Endothelial cell of umbilical vein (primary cell): Measurements from ENCODE around the gene MYEOV. TPM values are rescaled to one million over a fixed set of nuclear protein-coding genes. Genes with fewer than 3 reads are reported as not detected.

Experiments used
- BruUV-seq: library from RNA; stranded (reverse); fragments of 400-500 nt; replicated peaks from 2 replicates; lab custom pipeline; 2021; lab: Mats Ljungman, UMichigan
- CTCF ChIA-PET: fragments of 300-600, 350-600 bp; sonication (Branson Sonifier 250); formaldehyde crosslinking; loops from one replicate; lab custom pipeline; 2021; ENCODE audit warnings: antibody characterized with exemption, inconsistent platforms; lab: Charles Lee
- POLR2A ChIA-PET: fragments of 300-600, 350-600 bp; sonication (Branson Sonifier 250); formaldehyde crosslinking; loops from one replicate; lab custom pipeline; 2021; ENCODE audit warnings: antibody characterized with exemption, inconsistent platforms; lab: Charles Lee
- DNase-seq: peaks from one replicate; pipeline ENCODE4 v3.0.0-alpha.2; 2011; ENCODE audit warnings: low read depth, low spot score
- FAIRE-seq: peaks from 2 replicates; lab custom pipeline; 2011; peaks lifted over from hg19 to GRCh38; lab: Jason Lieb, UNC
- H2AFZ ChIP-seq: 2 replicates; pipeline ENCODE4 v1.6.0; 2012; ENCODE audit warnings: low read depth, low read length, control low read depth, inconsistent platforms
- H3K27ac ChIP-seq: 2 replicates; pipeline ENCODE4 v1.5.1; 2011; ENCODE audit warnings: low read depth, mild to moderate bottlenecking, control low read depth, low read length, moderate library complexity; ENCODE audit not compliant: insufficient read depth
- H3K27me3 ChIP-seq, 2 experiments: 2 replicates each; pipeline versions ENCODE4 v1.6.0 to v1.6.1; 2011; ENCODE audit warnings: low read length in 2 of 2, mixed read lengths in 1 of 2; ENCODE audit not compliant: control insufficient read depth in 2 of 2, insufficient read depth in 2 of 2
- H3K36me3 ChIP-seq, 2 experiments: 2 replicates in 1 of 2; 3 replicates in 1 of 2; pipeline ENCODE4 v1.5.1; 2011; ENCODE audit warnings: low read length in 2 of 2, mild to moderate bottlenecking in 1 of 2, moderate library complexity in 1 of 2; ENCODE audit not compliant: control insufficient read depth in 2 of 2, insufficient read depth in 2 of 2; ENCODE audit errors: extremely low read depth in 1 of 2
- H3K4me1 ChIP-seq: 3 replicates; pipeline ENCODE4 v1.5.1; 2011; ENCODE audit warnings: mild to moderate bottlenecking, low read length; ENCODE audit not compliant: control insufficient read depth, insufficient read depth; ENCODE audit errors: extremely low read depth
- H3K4me2 ChIP-seq: 2 replicates; pipeline ENCODE4 v1.6.1; 2011; ENCODE audit warnings: low read length, control low read depth, mixed read lengths; ENCODE audit not compliant: insufficient read depth
- H3K4me3 ChIP-seq, 3 experiments: fragments of 200-600 bp in 1 of 3; sonication (generic), shearing (Covaris generic) in 1 of 3; replicated peaks in 1 of 3; 2 replicates each; pipeline ENCODE4 v1.5.1; 2011 to 2016; ENCODE audit warnings: control low read depth in 3 of 3, low read length in 3 of 3, mild to moderate bottlenecking in 2 of 3, inconsistent platforms in 1 of 3, low read depth in 1 of 3, moderate library complexity in 1 of 3; ENCODE audit not compliant: insufficient read depth in 1 of 3
- H3K79me2 ChIP-seq: 2 replicates; pipeline ENCODE4 v1.6.0; 2012; ENCODE audit warnings: low read length, inconsistent platforms; ENCODE audit not compliant: control insufficient read depth, insufficient read depth
- H3K9ac ChIP-seq: replicated peaks from 2 replicates; pipeline ENCODE3; 2011; ENCODE audit warnings: low read length, control low read depth; ENCODE audit not compliant: insufficient read depth; ENCODE audit errors: extremely low read depth
- H3K9me1 ChIP-seq: replicated peaks from 3 replicates; pipeline ENCODE4 v1.6.0; 2011; ENCODE audit warnings: mild to moderate bottlenecking, low read length; ENCODE audit not compliant: control insufficient read depth, insufficient read depth; ENCODE audit errors: extremely low read depth
- H3K9me3 ChIP-seq: replicated peaks from 2 replicates; pipeline ENCODE4 v1.5.1; 2012; ENCODE audit warnings: low read length, inconsistent platforms; ENCODE audit not compliant: control insufficient read depth, insufficient read depth
- H4K20me1 ChIP-seq: replicated peaks from 2 replicates; pipeline ENCODE3; 2011; ENCODE audit warnings: mild to moderate bottlenecking, low read length; ENCODE audit not compliant: control insufficient read depth, insufficient read depth; ENCODE audit errors: extremely low read depth
- CTCF ChIP-seq, 2 donors: IDR thresholded peaks; 1 replicate in 1 of 2; 2 replicates in 1 of 2; pipeline ENCODE4 v1.5.1; 2011; ENCODE audit warnings: low read length in 2 of 2, mild to moderate bottlenecking in 2 of 2, moderate library complexity in 2 of 2, control low read depth in 1 of 2, inconsistent platforms in 1 of 2, low read depth in 1 of 2; ENCODE audit not compliant: insufficient read depth in 1 of 2; ENCODE audit errors: extremely low read depth in 1 of 2
- EZH2 ChIP-seq: IDR thresholded peaks from 2 replicates; pipeline ENCODE4 v1.6.1; 2012; ENCODE audit warnings: borderline replicate concordance, low read depth, mild to moderate bottlenecking, moderate library complexity, low read length, inconsistent platforms; ENCODE audit not compliant: severe bottlenecking
- FOS ChIP-seq: IDR thresholded peaks from 2 replicates; pipeline ENCODE4 v1.6.1; 2011; ENCODE audit warnings: mild to moderate bottlenecking, low read length, moderate library complexity, borderline replicate concordance; ENCODE audit not compliant: insufficient read depth
- GATA2 ChIP-seq: IDR thresholded peaks from 2 replicates; pipeline ENCODE4 v1.7.0; 2011; ENCODE audit warnings: low read depth, mild to moderate bottlenecking, moderate library complexity, mixed read lengths, low read length; ENCODE audit not compliant: insufficient read length, insufficient read depth
- JUN ChIP-seq: IDR thresholded peaks from 2 replicates; pipeline ENCODE4 v1.6.1; 2011; ENCODE audit warnings: borderline replicate concordance, low read depth; ENCODE audit not compliant: insufficient read length, insufficient read depth
- MAX ChIP-seq: IDR thresholded peaks from 2 replicates; pipeline ENCODE4 v1.6.1; 2011; ENCODE audit not compliant: insufficient read depth, insufficient read length
- MYC ChIP-seq: IDR thresholded peaks from one replicate; pipeline ENCODE4 v1.6.1; 2011; ENCODE audit warnings: mild to moderate bottlenecking, low read depth, low read length
- POLR2A ChIP-seq: IDR thresholded peaks from 2 replicates; pipeline ENCODE4 v1.6.1; 2012; ENCODE audit warnings: low read depth, mild to moderate bottlenecking, control low read depth, low read length
- POLR2AphosphoS5 ChIP-seq: IDR thresholded peaks from 2 replicates; pipeline ENCODE4 v1.6.1; 2012; ENCODE audit warnings: low read depth, mild to moderate bottlenecking, control low read depth, low read length, moderate library complexity; ENCODE audit not compliant: insufficient read depth
- dilution Hi-C: fragments of 300-500 bp; cut with MboI; formaldehyde crosslinking; loops from one replicate; pipeline ENCODE4 v1.15.0; 2019; ENCODE audit warnings: low sequenced_read_pairs; ENCODE audit not compliant: extremely low pct_ligation_motif_present
- intact Hi-C: fragments of 100-400 bp; cut with micrococcal nuclease; formaldehyde crosslinking; loops from one replicate; pipeline ENCODE4 v1.10.0; 2022
- polyA plus RNA-seq, 4 experiments: library from polyadenylated mRNA; depleted of rRNA in 3 of 4; stranded (reverse) in 3 of 4; unstranded in 1 of 4; fragments of >200 nt; gene quantifications; 2 replicates each; pipeline versions ENCODE4 v1.2.1 to v1.2.3, GENCODE V29; 2011 to 2012; ENCODE audit warnings: missing spikeins in 1 of 4
- total RNA-seq: library from RNA; stranded (reverse); gene quantifications from 2 replicates; pipeline ENCODE4 v1.2.3, GENCODE V29; 2021

MYEOV gene
- total and polyA plus RNA-seq, 2 donors (not counting 3 experiments of a cell fraction or from before 2014, with no cell fraction given) = 3.8 to 14.4 TPM

GRCh38 chr11:69285091-69285490, 8.9 kb upstream of the MYEOV start:
- dilution Hi-C loops (no loop called here), intact Hi-C loops (no loop called here)
- ChIA-PET POLR2A (no interaction called here), CTCF (no interaction called here)
- Histone ChIP-seq H3K4me3 (no peak overlapping the region), H3K9me1 (no peaks in the 10 kb centered on the region), H3K4me1 (no peaks in the 10 kb centered on the region), H3K79me2 (no peaks in the 10 kb centered on the region), H3K9ac (no peak overlapping the region), H2AFZ (no peak overlapping the region), H4K20me1 (no peaks in the 10 kb centered on the region), H3K27me3 (no peaks in the 10 kb centered on the region), H3K27ac (no peak overlapping the region), H3K9me3 (no peaks in the 10 kb centered on the region), H3K36me3 (no peaks in the 10 kb centered on the region), H3K4me2 (no peak overlapping the region)
- FAIRE-seq (no peak), DNase-seq (no peak)
- no TSS peak for BruUV-seq
- TF ChIP-seq POLR2A (no peak), MYC (no peak), CTCF (IDR thresholded peaks at IDR 0.05; ENCODE audit: extremely low read depth in 1 of 2, insufficient read depth in 1 of 2, low read depth in 1 of 2, low read length in 2 of 2) (no peak), FOS (no peak), EZH2 (no peak), GATA2 (no peak), POLR2AphosphoS5 (no peak), JUN (no peak), MAX (no peak)
